Measurements from ENCODE around the gene ZBTB43. TPM values are rescaled to one million over a fixed set of nuclear protein-coding genes. Genes with fewer than 3 reads are reported as not detected.
"Not testable (repeated sequence)": the region's sequence is repeated elsewhere in the genome, so short reads cannot be mapped to it uniquely, and the experiment has no call there.

Gene ZBTB43
- total and polyA plus RNA-seq, 7 donors: 1.8 to 12.2 (median 6.7) TPM

DNA sequence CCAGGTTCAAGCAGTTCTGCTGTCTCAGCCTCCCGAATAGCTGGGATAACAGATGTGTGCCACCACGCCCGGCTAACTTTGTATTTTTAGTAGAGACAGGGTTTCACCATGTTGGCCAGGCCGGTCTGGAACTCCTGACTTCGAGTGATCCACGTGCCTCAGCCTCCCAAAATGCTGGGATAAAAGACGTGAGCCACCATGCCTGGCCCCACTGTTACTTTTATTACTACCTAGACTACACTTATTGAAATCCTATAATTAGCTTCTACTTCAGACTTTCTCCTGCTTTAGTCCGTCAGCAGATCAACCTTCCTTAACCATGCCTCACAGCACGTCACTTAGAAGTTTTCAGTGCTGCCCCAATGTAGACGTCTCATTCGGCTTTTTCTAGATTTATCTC is 8.2 kb downstream of the ZBTB43 start:
- Histone ChIP-seq H3K36me3 (peaks cover 0 to 52% (median 11%) of the 10 kb centered on the region in 4 donors), H3K27ac (no peak overlapping the region), H3K27me3 (no peaks in the 10 kb centered on the region), H3K4me1 (peaks cover 0 to 12% (median 0%) of the 10 kb centered on the region in 4 donors), H3K4me3 (no peak overlapping the region), H3K9me3 (peaks cover 0 to 6% (median 3%) of the 10 kb centered on the region in 4 donors)
- DNase-seq: no peak
- intact Hi-C loops (cut with DNase I): no loop called here
- 96 to 97% methylated on average over 11 of the region's 11 CpGs for WGBS, 2 donors
- TF ChIP-seq POLR2A (IDR thresholded peaks at IDR 0.05) (no peak), EP300 (IDR thresholded peaks at IDR 0.05) (no peak), POLR2AphosphoS5 (IDR thresholded peaks at IDR 0.05) (no peak)
- TF ChIP-seq, protein P1, sequence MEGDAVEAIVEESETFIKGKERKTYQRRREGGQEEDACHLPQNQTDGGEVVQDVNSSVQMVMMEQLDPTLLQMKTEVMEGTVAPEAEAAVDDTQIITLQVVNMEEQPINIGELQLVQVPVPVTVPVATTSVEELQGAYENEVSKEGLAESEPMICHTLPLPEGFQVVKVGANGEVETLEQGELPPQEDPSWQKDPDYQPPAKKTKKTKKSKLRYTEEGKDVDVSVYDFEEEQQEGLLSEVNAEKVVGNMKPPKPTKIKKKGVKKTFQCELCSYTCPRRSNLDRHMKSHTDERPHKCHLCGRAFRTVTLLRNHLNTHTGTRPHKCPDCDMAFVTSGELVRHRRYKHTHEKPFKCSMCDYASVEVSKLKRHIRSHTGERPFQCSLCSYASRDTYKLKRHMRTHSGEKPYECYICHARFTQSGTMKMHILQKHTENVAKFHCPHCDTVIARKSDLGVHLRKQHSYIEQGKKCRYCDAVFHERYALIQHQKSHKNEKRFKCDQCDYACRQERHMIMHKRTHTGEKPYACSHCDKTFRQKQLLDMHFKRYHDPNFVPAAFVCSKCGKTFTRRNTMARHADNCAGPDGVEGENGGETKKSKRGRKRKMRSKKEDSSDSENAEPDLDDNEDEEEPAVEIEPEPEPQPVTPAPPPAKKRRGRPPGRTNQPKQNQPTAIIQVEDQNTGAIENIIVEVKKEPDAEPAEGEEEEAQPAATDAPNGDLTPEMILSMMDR (IDR thresholded peaks at IDR 0.05): no peak

DNA sequence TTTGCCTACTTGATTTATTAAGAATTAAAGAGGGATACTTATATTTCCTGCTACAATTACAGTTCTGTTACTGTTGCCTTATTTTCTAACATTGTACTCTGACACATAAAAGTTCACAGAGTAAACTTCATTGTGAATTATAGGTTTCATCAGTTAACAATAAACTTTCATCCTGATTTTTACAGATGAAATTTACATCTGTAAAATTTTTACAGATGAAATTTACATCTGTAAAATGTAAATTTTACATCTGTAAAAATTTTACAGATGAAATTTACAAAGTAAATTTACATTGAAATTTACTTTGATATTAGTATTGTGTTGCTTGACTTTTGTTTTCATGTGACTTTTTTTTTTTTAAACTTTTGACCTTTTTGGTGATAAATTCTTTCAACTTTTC is 9.3 kb downstream of the ZBTB43 start:
- H3K27ac ChIP-seq: no peak overlapping the region
- peaks cover 0 to 2% (median 0%) of the 10 kb centered on the region in 4 donors for H3K4me1 ChIP-seq
- H3K4me3 ChIP-seq: no peak overlapping the region
- TF ChIP-seq POLR2AphosphoS5 (IDR thresholded peaks at IDR 0.05) (no peak), EP300 (IDR thresholded peaks at IDR 0.05) (no peak), POLR2A (IDR thresholded peaks at IDR 0.05) (no peak)
- TF ChIP-seq, protein P1 (IDR thresholded peaks at IDR 0.05): no peak
- H3K36me3 ChIP-seq: peaks cover 0 to 51% (median 13%) of the 10 kb centered on the region in 4 donors
- H3K9me3 ChIP-seq: peaks cover 0 to 13% (median 6%) of the 10 kb centered on the region in 4 donors
- intact Hi-C loops (cut with DNase I): no loop called here
- DNase-seq: no peak
- H3K27me3 ChIP-seq: no peaks in the 10 kb centered on the region

DNA sequence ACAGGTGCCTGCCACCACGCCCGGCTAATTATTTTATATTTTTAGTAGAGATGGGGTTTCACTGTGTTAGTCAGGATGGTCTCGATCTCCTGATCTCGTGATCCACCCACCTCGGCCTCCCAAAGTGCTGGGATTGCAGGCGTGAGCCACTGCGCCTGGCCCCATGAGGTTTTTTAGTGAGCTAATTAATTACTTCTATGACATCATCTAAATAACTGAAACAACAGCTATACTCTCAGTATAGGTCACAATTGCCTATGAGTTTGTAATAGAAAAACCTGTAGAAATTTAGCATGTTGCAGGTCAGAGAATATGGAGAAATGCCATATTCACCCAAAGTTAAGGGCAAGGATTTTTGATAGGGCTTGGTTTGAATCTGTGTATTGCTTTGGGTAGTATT is 12.8 kb downstream of the ZBTB43 start:
- H3K9me3 ChIP-seq: peaks cover 0 to 16% (median 6%) of the 10 kb centered on the region in 4 donors
- intact Hi-C loops (cut with DNase I); DNase-seq; H3K27ac ChIP-seq; H3K4me1 ChIP-seq; H3K27me3 ChIP-seq; H3K4me3 ChIP-seq: not testable (repeated sequence)
- WGBS, 2 donors: 98 to 99% methylated on average over 7 of the region's 7 CpGs
- H3K36me3 ChIP-seq: peaks cover 0 to 37% (median 13%) of the 10 kb centered on the region in 4 donors

DNA sequence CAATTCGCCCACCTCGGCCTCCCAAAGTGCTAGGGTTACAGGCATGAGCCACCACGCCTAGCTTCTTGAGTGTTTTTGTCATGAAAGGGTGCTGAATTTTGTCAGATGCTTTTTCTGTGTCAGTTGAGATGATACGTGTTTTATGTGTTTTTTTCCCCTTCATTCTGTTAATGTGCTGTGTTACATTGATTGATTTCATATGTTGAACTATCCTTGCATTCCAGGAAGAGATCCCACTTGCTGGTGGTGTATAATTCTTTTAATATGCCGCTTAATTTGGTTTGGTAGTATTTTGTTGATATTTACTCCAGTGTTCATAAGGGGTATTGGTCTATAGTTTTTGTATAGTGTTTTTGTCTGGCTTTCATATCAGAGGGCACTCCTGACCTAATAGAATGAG is 13.6 kb downstream of the ZBTB43 start:
- intact Hi-C loops (cut with DNase I): no loop called here
- H3K36me3 ChIP-seq: peaks cover 0 to 33% (median 9%) of the 10 kb centered on the region in 4 donors
- H3K27me3 ChIP-seq: no peaks in the 10 kb centered on the region
- H3K9me3 ChIP-seq: peaks cover 0 to 16% (median 6%) of the 10 kb centered on the region in 4 donors
- DNase-seq: no peak
- peaks cover 0 to 14% (median 5%) of the 10 kb centered on the region in 4 donors for H3K4me1 ChIP-seq
- no peak overlapping the region for H3K27ac ChIP-seq
- WGBS, 2 donors: 96 to 98% methylated on average over 5 of the region's 5 CpGs
- H3K4me3 ChIP-seq: no peak overlapping the region
- no peak for TF ChIP-seq POLR2A (IDR thresholded peaks at IDR 0.05)
- TF ChIP-seq POLR2AphosphoS5 (IDR thresholded peaks at IDR 0.05): no peak
- no peak for TF ChIP-seq EP300 (IDR thresholded peaks at IDR 0.05)
- TF ChIP-seq, protein P1 (IDR thresholded peaks at IDR 0.05): no peak

DNA sequence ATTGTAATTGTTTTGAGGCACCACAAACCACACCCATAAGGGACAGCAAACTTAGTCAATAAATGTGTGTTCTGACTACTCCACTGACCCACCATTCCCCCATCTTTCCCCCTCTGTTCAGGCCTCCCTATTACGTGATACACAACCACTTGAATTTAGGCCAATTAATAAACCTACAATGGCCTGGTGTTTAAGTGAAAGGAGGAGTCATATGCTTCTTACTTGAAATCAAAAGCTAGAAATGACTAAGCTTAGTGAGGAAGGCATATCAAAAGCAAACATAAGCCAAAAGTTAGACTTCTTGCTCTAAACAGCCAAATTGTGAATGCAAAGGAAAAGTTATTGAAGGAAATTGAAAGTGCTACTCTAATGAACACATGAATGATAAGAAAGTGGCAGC is 14.6 kb downstream of the ZBTB43 start:
- 80 to 92% methylated on average over 1 of the region's 1 CpG for whole genome bisulfite sequencing, 2 donors
- Histone ChIP-seq H3K9me3 (peaks cover 0 to 15% (median 4%) of the 10 kb centered on the region in 4 donors), H3K27me3 (no peaks in the 10 kb centered on the region), H3K36me3 (peaks cover 0 to 39% (median 7%) of the 10 kb centered on the region in 4 donors), H3K27ac (no peak overlapping the region), H3K4me1 (peaks cover 0 to 14% (median 5%) of the 10 kb centered on the region in 4 donors), H3K4me3 (no peak overlapping the region)
- DNase-seq: no peak
- TF ChIP-seq, protein P1 (IDR thresholded peaks at IDR 0.05): no peak
- TF ChIP-seq EP300 (IDR thresholded peaks at IDR 0.05) (no peak), POLR2AphosphoS5 (IDR thresholded peaks at IDR 0.05) (no peak), POLR2A (IDR thresholded peaks at IDR 0.05) (no peak)
- intact Hi-C loops (cut with DNase I): no loop called here

Data from sigmoid colon (tissue), 7 donors.